IPS-15b (cell line): Measurements from ENCODE around the gene EVC2.
A peak's percentile ranks its signal among the peaks of the same experiment; 100 is the strongest.

Experiments used
- H3K27me3 ChIP-seq: one replicate; pipeline ENCODE4 v1.6.1; 2013; ENCODE audit warnings: low read length; ENCODE audit not compliant: control insufficient read depth, insufficient read depth
- H3K36me3 ChIP-seq: one replicate; pipeline ENCODE4 v1.6.1; 2013; ENCODE audit warnings: low read length; ENCODE audit not compliant: control insufficient read depth, insufficient read depth
- H3K4me1 ChIP-seq: one replicate; pipeline ENCODE4 v1.6.1; 2013; ENCODE audit warnings: mild to moderate bottlenecking, low read length; ENCODE audit not compliant: control insufficient read depth, insufficient read depth
- H3K4me3 ChIP-seq: one replicate; pipeline ENCODE4 v1.5.1; 2013; ENCODE audit warnings: low read depth, low read length
- H3K9ac ChIP-seq: one replicate; pipeline ENCODE4 v1.6.1; 2013; ENCODE audit warnings: low read depth, mild to moderate bottlenecking, low read length
- H3K9me3 ChIP-seq: one replicate; pipeline ENCODE4 v1.6.1; 2013; ENCODE audit warnings: mild to moderate bottlenecking, low read length; ENCODE audit not compliant: control insufficient read depth, insufficient read depth

EVC2 gene

GRCh38 chr4:5709207-5709575 is 832 bp upstream of the EVC2 start:
- peaks cover 29% of the 10 kb centered on the region for H3K27me3 ChIP-seq
- peak overlapping the region; percentile 76 for H3K4me3 ChIP-seq
- no peaks in the 10 kb centered on the region for H3K9me3 ChIP-seq
- H3K9ac ChIP-seq, result no peak overlapping the region
- H3K36me3 ChIP-seq, result peaks cover 4% of the 10 kb centered on the region
- H3K4me1 ChIP-seq, result peaks cover 5% of the 10 kb centered on the region

- no peaks in the 10 kb centered on the region for H3K9me3 ChIP-seq
- peak overlapping the region; percentile 26 for H3K9ac ChIP-seq
- H3K27me3 ChIP-seq, result peaks cover 27% of the 10 kb centered on the region
- peaks cover 5% of the 10 kb centered on the region for H3K4me1 ChIP-seq
- peaks cover 5% of the 10 kb centered on the region for H3K36me3 ChIP-seq
- H3K4me3 ChIP-seq, result peak overlapping the region; percentile 76
These were observed 446 bp downstream of the EVC2 start for GRCh38 chr4:5707778-5708448.

- peak overlapping the region; percentile 76 for H3K4me3 ChIP-seq
- H3K27me3 ChIP-seq, result peaks cover 22% of the 10 kb centered on the region
- peaks cover 5% of the 10 kb centered on the region for H3K4me1 ChIP-seq
- peak overlapping the region; percentile 26 for H3K9ac ChIP-seq
- no peaks in the 10 kb centered on the region for H3K9me3 ChIP-seq
- H3K36me3 ChIP-seq, result peaks cover 6% of the 10 kb centered on the region
These were observed 993 bp downstream of the EVC2 start for GRCh38 chr4:5707366-5707765.

- Histone ChIP-seq H3K36me3 (peaks cover 7% of the 10 kb centered on the region), H3K9me3 (no peaks in the 10 kb centered on the region), H3K4me1 (peaks cover 3% of the 10 kb centered on the region), H3K4me3 (no peak overlapping the region), H3K9ac (no peak overlapping the region), H3K27me3 (peaks cover 15% of the 10 kb centered on the region)
These were observed 1.7 kb downstream of the EVC2 start for GRCh38 chr4:5706486-5707290.

- Histone ChIP-seq H3K4me3 (no peak overlapping the region), H3K36me3 (peaks cover 7% of the 10 kb centered on the region), H3K9ac (no peak overlapping the region), H3K27me3 (peaks cover 14% of the 10 kb centered on the region), H3K9me3 (no peaks in the 10 kb centered on the region), H3K4me1 (peaks cover 3% of the 10 kb centered on the region)
These were observed 2.6 kb downstream of the EVC2 start for GRCh38 chr4:5705647-5706320.

- Histone ChIP-seq H3K9me3 (no peaks in the 10 kb centered on the region), H3K27me3 (peaks cover under 1% of the 10 kb centered on the region)
These were observed 4.1 kb downstream of the EVC2 start for GRCh38 chr4:5704276-5704675.

GRCh38 chr4:5703831-5704230 is 4.5 kb downstream of the EVC2 start:
- H3K9ac ChIP-seq, result no peak overlapping the region
- no peaks in the 10 kb centered on the region for H3K27me3 ChIP-seq
- H3K4me1 ChIP-seq, result no peaks in the 10 kb centered on the region
- H3K4me3 ChIP-seq, result no peak overlapping the region
- no peaks in the 10 kb centered on the region for H3K9me3 ChIP-seq
- H3K36me3 ChIP-seq, result peaks cover 7% of the 10 kb centered on the region

More at GRCh38 chr4:5704276-5704675, 4.1 kb downstream of the EVC2 start:
- Histone ChIP-seq H3K9ac (no peak overlapping the region), H3K4me3 (no peak overlapping the region), H3K36me3 (peaks cover 7% of the 10 kb centered on the region), H3K4me1 (no peaks in the 10 kb centered on the region)

GRCh38 chr4:5701971-5702370 is 6.4 kb downstream of the EVC2 start:
- peaks cover 8% of the 10 kb centered on the region for H3K36me3 ChIP-seq
- H3K27me3 ChIP-seq, result no peaks in the 10 kb centered on the region
- H3K9ac ChIP-seq, result no peak overlapping the region
- no peak overlapping the region for H3K4me3 ChIP-seq
- no peaks in the 10 kb centered on the region for H3K9me3 ChIP-seq
- no peaks in the 10 kb centered on the region for H3K4me1 ChIP-seq

- H3K9me3 ChIP-seq, result no peaks in the 10 kb centered on the region
- no peak overlapping the region for H3K4me3 ChIP-seq
- peaks cover 10% of the 10 kb centered on the region for H3K36me3 ChIP-seq
- H3K27me3 ChIP-seq, result no peaks in the 10 kb centered on the region
- no peak overlapping the region for H3K9ac ChIP-seq
- H3K4me1 ChIP-seq, result no peaks in the 10 kb centered on the region
These were observed 7.9 kb downstream of the EVC2 start for GRCh38 chr4:5700459-5700858.

GRCh38 chr4:5696341-5696740 is 12.0 kb downstream of the EVC2 start:
- Histone ChIP-seq H3K27me3 (no peaks in the 10 kb centered on the region), H3K4me1 (no peaks in the 10 kb centered on the region), H3K36me3 (peaks cover 7% of the 10 kb centered on the region), H3K9ac (no peak overlapping the region), H3K4me3 (no peak overlapping the region), H3K9me3 (no peaks in the 10 kb centered on the region)

GRCh38 chr4:5693871-5694270 is 14.5 kb downstream of the EVC2 start:
- Histone ChIP-seq H3K9me3 (no peaks in the 10 kb centered on the region), H3K27me3 (no peaks in the 10 kb centered on the region), H3K36me3 (peaks cover 10% of the 10 kb centered on the region), H3K4me3 (no peak overlapping the region), H3K9ac (no peak overlapping the region), H3K4me1 (no peaks in the 10 kb centered on the region)
